ENCODE results near the gene POLR2E.

Gene POLR2E

DNA sequence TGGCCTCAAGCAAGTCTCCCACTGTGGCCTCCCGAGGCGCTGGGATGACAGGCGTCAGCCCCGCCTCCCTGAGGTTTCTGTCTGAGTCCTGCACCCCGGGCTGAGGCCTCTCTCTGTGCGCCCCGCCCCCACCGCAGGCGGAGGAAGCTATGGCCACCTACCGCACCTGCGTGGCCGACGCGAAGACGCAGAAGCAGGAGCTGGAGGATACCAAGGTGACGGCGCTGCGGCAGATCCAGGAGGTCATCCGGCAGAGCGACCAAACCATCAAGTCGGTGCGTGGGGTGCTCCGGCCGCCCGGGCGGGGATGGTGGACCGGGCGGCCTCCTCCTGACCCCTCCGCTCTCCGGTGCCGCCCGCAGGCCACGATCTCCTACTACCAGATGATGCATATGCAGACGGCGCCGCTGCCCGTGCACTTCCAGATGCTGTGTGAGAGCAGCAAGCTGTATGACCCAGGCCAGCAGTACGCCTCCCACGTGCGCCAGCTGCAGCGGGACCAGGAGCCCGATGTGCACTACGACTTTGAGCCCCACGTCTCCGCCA, 15.5 kb downstream of the POLR2E start:
- no peak for DNase-seq (ENCODE audit: low spot score)

DNA sequence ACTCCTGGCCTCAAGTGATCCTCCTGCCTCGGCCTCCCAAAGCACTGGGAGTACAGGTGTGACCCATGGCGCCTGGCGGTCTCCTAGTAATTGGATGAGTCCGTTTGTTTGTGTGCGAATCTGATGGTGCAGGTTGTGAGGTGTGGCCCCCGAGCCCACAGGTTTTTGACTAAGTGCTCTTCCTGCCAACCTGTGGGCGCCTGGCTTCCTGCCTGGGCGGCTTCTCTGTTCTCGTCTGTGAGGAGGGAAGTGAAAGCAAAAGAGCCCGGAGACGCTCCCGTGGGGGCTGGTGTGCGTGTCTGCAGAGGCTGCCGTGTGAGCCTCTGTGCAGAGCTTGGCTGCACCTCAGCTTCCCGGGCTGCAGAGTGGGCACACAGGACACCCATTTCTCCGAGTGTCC, 18.2 kb downstream of the POLR2E start:
- DNase-seq (ENCODE audit: low spot score): no peak

DNA sequence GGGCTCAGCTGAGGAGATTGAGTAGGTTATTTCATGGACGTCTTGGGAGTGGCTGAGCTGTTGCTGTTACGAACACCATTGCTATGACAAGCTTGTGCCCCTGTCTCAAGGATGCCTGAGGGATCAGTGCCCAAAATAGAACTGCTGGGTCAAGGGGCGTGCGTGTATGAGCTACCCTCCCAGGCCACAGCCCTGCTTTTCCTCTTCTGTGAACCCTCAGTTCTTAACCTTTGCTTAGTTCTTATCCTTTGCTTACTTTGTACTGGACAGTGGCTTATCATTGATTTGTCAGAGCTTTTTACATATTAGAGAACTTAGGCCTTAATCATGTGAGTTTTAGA, 19.2 kb downstream of the POLR2E start:
- no peak for DNase-seq (ENCODE audit: low spot score)

DNA sequence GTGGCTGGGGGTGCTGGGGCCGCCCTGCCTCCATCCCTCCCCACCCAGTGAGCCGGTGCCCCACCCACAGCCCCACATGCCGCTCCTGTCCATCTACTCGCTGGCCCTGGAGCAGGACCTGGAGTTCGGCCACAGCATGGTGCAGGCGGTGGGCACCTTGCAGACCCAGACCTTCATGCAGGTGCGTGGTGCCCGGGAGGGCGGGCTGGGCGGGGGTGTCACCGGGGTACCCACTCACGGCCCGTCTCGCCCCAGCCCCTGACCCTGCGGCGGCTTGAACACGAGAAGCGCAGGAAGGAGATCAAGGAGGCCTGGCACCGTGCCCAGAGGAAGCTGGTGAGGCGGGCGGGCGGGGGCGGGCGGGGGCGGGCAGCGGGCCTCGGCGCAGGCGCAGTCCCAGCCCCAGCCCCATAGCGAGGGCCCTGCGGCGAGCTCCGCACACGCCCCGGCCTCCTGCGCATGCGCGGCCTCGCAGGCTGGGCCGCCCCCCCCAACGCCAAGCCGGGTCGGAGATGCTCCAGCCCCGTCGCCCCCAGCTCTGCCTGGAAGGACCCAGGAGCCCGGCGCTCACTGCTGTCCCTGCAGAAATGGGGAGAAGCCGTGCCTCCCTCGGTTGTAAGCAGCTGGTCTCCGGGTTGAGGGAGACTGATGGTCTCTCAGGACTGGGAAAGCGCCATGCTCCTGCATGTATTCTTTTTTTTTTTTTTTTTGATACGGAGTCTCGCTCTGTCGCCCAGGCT, 20.5 kb downstream of the POLR2E start:
- no peak for DNase-seq (ENCODE audit: low spot score)

DNA sequence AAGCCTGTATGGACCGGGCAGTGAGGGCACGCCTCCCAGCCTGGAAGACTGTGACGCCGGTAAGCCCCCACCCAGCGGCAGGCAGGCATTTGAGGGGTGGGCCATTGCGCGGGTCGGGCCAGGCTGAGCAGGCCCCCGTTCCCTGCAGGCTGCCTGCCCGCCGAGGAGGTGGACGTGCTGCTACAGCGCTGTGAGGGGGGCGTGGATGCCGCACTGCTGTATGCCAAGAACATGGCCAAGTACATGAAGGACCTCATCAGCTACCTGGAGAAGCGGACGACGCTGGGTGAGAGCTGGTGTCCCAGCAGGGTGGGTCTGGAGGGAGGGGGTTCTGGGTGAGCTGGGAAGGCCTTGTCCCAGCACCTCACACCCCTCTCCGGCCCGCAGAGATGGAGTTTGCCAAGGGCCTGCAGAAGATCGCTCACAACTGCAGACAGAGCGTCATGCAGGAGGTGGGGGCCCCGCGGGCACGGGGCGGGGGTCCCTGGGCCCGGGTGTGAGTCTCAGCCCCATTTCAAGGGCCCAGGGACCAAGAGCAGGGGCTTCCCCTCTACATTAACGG, 21.1 kb downstream of the POLR2E start:
- DNase-seq (ENCODE audit: low spot score): no peak

DNA sequence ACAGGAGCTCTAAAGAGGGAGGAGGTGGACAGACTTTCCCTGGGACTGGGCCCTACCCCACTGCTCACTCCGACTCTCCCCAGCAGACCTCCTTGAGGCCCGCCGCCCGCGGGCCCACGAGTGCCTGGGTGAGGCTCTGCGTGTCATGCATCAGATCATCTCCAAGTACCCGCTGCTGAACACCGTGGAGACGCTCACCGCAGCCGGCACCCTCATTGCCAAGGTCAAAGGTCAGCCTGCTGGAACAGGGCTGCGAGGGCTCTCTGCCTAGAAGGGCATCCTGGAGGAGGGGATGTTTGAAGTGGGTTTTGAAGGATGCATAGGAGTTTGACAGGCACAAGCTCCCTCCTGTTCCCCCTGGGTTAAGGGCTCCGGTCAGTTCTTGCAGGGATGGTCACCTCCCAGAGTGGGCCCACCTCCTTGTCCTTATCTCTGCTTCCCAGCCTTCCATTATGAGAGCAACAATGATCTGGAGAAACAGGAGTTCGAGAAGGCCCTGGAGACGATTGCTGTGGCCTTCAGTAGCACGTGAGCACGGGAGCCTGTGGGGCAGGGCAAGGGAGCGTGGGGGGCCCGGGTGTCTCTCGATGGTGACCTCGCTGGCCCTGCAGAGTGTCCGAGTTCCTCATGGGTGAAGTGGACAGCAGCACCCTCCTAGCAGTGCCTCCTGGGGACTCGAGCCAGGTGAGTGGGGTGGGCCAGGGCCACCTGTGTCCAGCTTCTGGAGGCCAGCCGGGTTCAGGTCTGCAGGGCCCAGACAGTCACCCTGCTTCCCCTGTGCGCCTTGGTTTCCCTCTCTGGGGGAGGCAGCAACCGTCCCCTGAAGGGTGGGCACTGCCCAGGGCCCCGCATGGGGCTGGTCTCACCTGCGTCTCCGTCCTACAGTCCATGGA, 21.9 kb downstream of the POLR2E start:
- DNase-seq (ENCODE audit: low spot score): no peak

DNA sequence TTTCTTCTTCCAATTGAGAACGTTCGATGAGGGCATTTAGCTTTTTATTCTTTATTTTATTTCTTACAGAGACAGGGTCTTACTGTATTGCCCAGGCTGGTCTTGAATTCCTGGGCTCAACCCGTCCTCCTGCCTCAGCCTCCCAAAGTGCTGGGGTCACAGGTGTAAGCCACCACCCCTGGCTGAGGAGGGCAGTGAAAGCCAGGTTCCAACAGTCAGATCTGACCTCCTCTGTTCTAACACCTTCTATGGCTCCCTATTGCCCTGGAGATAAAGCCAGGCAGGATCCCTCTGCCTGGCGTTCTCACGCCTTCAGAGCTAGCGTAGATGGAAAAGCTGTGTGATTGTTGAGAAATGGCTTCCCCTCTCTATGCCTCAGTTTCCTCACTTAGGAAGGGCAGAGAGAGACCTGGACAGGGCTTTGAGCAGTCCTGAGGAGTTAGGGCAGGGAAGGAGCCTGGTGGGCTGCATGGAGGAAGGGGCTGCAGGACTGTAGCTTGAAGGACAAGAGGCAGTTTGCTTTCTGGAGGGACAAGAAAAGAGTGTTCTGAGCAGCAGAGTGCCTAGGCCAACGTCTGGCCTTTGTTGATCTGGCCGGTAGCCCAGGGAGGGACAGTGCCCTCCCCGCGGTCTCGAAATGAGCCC, 22.7 kb downstream of the POLR2E start:
- no peak for DNase-seq (ENCODE audit: low spot score)

DNA sequence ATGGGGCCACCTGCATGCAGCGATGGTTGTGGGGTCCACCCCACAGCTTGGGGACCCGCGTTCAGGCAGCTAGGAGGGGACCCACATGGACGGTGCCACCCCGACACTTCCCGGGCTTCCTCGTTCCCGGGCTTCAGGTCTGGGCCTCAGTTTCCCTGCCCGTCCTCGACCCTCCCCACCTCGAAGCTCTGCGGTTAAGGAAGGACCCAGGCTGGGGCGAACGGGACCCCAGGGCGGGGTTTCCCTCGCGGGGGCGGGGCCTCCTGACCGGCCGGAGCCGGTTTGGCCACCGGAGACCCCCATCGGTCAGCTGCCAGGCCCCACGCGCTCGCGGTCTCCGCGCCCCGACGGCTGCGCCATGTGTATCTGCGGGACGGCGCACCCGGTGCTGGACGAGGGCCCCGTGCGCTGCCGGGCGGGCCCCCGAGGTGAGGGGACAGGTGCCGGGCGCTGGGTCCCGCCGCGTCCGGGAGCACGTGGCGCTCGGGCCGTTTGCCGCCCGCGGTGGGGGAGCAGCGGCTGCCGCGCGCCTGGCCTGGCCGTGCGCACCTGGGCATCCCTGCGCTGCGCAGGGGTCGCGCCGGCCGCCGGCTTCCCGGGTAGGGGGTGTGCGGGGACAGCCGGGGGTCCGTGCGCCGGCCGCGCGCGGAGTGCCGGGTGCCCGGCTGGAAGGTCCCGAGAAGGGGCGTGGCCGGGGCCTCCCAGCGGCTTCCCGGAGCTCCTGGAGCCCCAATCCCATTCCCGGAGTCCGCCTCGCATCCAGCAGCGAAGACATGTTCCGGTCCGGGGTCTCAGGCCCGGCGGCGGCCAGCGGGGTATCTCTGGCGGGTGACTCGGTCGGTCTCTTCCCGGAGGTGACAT, 24.0 kb downstream of the POLR2E start:
- peak; percentile 66 for DNase-seq (ENCODE audit: low spot score)

DNA sequence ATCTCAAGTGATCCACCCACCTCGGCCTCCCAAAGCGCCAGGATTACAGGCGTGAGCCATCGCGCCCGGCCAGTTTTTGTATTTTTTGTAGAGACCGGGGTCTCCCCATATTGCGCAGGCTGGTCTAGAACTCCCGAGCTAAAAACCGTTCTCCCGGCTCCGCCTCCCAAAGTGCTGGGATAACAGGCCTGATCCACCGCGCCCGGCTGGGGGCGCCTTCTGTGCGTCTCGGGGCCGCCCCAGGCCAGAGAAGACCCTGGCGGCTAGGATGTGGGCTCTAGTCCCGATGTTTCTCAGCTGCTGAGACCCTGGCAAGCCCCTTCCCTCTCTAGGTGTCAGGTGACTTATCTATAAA, 24.6 kb downstream of the POLR2E start:
- DNase-seq (ENCODE audit: low spot score): no peak

DNA sequence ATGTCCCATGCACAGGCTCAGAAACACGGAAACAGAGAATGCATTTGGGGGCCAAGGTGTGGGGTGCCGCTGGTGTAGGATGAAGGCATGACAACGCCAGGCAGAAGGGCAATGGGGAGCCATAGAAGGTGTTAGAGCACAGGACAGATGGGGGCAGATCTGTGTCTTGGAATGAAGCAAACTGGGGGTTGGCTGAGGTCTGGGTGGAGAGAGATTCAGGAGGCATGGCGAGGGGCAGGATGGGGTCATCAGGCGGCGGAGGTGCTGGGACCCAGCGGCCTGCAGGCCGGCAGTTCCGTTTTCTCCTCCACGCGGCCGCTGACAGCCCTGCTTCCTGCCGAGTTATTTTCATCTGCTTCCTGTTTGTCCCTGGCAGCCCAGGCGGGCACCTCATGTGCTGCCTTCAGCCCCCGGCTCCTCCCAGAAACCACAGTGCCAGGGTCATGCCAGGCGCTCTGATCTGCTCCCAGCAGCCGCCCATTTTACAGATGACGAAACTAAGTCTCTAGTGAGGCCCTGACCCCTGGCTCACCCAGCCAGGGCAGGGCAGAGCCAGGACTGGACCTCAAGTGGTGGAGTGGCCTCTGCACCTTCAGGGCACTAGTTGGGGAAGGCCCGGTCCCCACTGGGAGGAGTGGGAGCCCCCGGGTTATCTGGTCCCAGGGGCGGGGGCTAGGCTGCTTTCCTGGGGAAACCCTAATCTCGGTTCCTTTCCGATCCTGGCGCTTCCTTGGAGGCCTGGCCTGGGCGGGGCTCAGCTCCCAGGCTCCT, 26.0 kb downstream of the POLR2E start:
- no peak for DNase-seq (ENCODE audit: low spot score)

DNA sequence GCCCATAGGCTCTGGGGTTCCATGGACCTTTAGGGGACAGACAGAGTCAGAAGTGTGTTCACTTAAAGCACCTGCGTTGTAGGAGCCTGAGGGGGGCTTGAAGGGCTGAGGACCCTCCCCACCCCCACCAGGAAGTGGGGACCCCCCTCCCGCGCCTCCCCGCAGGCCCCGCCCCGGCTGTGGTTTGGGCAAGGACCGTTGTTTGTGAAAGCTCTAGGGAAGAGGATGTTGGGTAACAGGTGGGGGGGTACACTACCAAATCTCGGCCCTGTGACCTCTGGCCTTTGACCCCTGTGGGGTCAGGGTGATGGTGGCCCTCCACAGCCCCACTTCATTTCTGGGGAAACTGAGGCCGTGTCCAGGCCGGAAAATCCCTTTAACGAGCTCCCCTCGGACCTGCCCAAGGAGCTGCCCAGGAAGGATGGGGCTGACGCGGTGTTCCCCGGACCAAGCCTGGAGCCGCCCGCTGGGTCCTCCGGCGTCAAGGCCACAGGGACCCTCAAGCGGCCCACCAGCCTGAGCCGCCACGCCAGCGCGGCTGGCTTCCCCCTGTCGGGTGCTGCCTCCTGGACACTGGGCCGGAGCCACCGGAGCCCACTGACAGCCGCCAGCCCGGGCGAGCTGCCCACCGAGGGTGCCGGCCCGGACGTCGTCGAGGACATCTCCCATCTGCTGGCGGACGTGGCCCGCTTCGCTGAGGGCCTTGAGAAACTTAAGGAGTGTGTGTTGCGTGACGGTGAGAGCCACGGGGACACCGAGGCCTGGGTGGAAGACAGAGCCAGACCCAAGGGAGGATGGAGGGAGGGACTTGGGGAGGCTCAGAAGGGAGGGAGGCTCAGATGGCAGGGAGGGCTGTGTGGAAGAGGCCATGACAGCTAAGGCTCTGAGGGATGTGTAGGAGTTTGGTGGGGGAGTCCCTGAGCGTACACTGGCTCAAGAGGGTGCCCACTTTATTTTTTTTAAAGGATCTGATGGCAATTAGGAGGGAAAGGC, 26.9 kb downstream of the POLR2E start:
- no peak for DNase-seq (ENCODE audit: low spot score)

DNA sequence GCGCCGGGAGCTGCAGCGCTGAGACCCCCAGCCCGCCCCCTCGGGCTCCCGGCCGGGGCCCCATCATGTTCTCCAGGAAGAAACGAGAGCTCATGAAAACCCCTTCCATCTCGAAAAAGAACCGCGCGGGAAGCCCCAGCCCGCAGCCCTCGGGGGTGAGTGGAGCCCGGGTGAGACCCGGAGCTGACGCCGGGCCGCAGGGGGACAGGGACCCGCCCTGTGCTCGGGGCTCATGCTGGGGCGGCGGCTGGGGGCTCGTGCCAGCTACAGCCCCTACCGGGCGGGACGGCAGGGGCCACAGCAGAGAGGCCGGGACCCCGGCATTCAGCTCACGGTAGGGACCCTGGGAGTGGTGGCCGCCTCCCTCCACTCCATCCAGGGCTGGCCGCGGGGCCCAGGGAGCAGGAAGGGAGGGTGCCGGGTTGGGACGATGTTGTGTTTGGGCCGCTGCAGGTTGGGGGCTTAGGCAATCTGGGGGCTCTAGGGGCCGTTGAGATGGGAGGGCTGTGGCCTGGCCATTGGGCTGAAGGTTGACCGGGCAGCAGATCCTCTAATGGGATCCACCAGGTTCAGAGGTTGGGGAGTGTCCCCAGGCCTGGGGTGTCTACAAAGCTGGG, 27.7 kb downstream of the POLR2E start:
- no peak for DNase-seq (ENCODE audit: low spot score)

DNA sequence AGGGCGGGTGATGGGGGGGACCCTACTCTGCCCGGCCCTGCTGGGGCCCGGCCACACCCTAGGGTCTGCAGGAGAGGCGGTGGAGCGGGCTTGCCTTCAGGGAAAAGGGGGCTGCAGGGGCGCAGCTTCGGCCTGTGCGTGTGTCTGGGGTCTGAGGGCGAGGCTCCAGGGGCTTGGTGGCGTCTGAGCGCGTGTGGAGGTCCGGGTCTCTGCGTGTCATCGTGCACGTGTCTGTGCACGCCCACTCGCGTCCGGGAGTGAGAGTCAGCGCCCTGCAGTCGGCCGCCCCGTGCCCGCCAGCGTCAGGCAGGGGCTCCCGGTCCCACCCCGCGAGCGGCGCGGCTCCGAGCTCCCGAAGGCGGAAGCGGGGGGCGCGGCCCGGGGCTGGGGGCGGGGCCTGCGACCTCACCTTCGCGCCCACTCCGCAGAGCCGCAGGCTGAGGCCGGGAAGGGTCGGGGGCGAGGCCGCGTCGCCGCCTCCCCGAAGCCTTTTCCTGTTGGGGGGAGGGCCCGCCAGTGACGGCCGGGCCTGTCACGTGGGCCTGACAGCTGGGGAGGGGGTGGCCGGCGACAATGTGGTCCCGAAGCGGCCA, 28.3 kb downstream of the POLR2E start, which contains the start of gene ARHGAP45:
Gene ARHGAP45 (plus strand): TSS at position 420 of the 593 bp plus-strand sequence. CDS start 239 bp downstream, outside the sequence.
- DNase-seq (ENCODE audit: low spot score): no peak

DNA sequence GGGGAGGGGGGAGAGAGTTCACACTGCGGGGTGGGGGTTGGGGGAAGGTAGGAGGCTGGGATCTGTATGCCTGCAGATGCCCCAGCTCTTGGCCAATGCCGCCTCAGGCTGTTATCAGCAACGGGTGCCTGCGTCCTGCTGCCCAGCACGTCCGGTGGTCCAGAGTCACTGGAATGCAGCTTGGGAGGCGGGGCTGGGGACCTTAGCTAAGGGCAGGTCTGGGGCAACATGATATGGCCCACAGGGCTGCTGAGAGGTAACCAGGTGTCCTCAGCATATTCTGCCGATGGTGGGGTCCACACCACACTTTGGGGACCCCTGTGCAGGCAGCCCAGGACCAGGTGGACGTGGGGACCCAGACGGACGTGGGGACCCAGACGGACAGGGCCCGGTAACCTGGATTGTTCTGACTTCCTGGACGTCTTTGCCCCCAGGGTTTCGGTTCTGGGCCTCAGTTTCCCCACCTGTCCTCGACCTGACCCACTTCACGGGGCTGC, 28.9 kb downstream of the POLR2E start:
- DNase-seq (ENCODE audit: low spot score): no peak

DNA sequence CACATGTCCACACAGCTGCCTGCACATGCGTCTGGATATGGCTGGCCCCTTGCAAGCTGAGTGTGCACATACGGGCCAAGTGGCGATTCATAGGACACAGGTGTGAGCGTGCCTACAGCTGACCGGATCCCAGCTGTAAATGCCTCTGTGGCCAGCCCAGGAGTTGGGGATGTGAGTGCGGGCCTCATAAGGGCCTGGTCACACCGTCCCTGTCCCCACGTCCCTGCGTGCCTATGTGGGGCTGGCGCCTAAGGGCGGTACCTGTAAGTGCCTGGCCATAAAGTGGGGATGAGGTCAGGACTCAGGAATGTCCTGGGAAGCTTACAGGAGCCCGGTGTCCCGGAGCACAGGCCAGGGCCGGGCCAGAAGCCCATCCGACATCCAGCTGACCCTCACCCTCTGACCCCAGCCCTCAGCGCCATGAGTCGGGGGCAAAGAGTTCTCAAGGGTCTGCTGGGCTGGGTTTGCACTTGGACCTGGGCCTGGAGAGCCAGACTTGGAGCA, 29.5 kb downstream of the POLR2E start:
- no peak for DNase-seq (ENCODE audit: low spot score)

DNA sequence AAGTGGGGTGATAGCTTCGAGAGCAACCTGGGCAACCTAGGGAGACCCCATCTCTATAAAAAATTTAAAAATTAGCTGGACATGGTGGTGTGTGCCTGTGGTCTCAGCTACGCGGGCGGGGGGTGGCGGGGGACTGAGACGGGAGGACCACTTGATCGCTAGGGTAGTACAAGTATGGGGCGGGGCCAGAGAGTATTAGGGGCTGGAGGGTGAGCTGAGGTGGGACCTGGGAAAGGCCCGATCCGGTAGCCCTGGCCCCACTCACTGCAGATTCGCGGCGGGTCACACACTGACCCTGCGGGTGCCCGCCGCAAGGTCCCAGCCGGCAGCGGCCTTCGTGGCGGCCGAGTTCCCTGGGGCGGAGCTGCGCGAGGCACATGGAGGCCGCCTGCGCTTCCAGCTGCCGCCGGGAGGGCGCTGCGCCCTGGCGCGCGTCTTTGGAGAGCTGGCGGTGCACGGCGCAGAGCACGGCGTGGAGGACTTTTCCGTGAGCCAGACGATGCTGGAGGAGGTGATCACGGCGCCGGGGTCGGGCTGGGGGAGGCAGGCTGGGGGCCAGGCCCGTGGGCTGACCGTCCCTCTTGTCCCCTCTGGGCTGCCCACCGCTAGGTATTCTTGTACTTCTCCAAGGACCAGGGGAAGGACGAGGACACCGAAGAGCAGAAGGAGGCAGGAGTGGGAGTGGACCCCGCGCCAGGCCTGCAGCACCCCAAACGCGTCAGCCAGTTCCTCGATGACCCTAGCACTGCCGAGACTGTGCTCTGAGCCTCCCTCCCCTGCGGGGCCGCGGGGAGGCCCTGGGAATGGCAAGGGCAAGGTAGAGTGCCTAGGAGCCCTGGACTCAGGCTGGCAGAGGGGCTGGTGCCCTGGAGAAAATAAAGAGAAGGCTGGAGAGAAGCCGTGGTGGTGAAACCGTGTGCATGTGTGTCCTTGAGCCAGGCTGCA, 30.2 kb downstream of the POLR2E start:
- DNase-seq (ENCODE audit: low spot score): peak; percentile 85
